KMS-11 (cell line): ENCODE data around the gene MTHFSD.

Experiments used
- H2AFZ ChIP-seq: fragments of 200-600 bp; sonication (generic); 2 replicates; pipeline ENCODE4 v1.6.1; 2016; ENCODE audit warnings: antibody characterized with exemption, mixed run types, low read depth
- H3K27ac ChIP-seq: fragments of 200-600 bp; sonication (generic); 2 replicates; pipeline ENCODE4 v1.6.1; 2016; ENCODE audit warnings: mild to moderate bottlenecking, mixed run types
- H3K27me3 ChIP-seq: fragments of 200-600 bp; sonication (generic); 2 replicates; pipeline ENCODE4 v1.6.1; 2017; ENCODE audit warnings: mild to moderate bottlenecking, low read depth, mixed run types, moderate library complexity; ENCODE audit not compliant: insufficient read depth
- H3K36me3 ChIP-seq: fragments of 200-600 bp; sonication (generic); 2 replicates; pipeline ENCODE4 v1.6.1; 2017; ENCODE audit warnings: mild to moderate bottlenecking, mixed run types; ENCODE audit not compliant: insufficient read depth
- H3K4me1 ChIP-seq: fragments of 200-600 bp; sonication (generic); 2 replicates; pipeline ENCODE4 v1.6.1; 2016; ENCODE audit warnings: mild to moderate bottlenecking, low read depth, mixed run types; ENCODE audit not compliant: poor library complexity, severe bottlenecking
- H3K4me2 ChIP-seq: fragments of 200-600 bp; sonication (generic); 2 replicates; pipeline ENCODE4 v1.7.0; 2016; ENCODE audit warnings: mild to moderate bottlenecking, mixed run types
- H3K4me3 ChIP-seq: fragments of 200-600 bp; sonication (generic); IDR thresholded peaks from 2 replicates; pipeline ENCODE4 v1.6.1; 2017; ENCODE audit warnings: low read depth, low read length, mixed read lengths; ENCODE audit not compliant: insufficient read depth
- H3K79me2 ChIP-seq: fragments of 200-600 bp; sonication (generic); 2 replicates; pipeline ENCODE4 v1.6.1; 2016; ENCODE audit warnings: low read depth, mixed run types; ENCODE audit not compliant: insufficient read depth
- H3K9ac ChIP-seq: fragments of 200-600 bp; sonication (generic); 2 replicates; pipeline ENCODE4 v1.6.1; 2016; ENCODE audit warnings: mild to moderate bottlenecking, mixed run types
- H4K20me1 ChIP-seq: fragments of 200-600 bp; sonication (generic); 2 replicates; pipeline ENCODE4 v1.6.1; 2016; ENCODE audit warnings: mild to moderate bottlenecking, mixed run types; ENCODE audit not compliant: insufficient read depth
- TF ChIP-seq, protein P1 (sequence below): fragments of 200-600 bp; sonication (generic); conservative IDR thresholded peaks from 2 replicates; pipeline ENCODE4 v1.6.1; 2017; ENCODE audit warnings: low read depth, mild to moderate bottlenecking, antibody characterized with exemption, low read length, moderate library complexity, mixed read lengths

The MTHFSD gene

DNA sequence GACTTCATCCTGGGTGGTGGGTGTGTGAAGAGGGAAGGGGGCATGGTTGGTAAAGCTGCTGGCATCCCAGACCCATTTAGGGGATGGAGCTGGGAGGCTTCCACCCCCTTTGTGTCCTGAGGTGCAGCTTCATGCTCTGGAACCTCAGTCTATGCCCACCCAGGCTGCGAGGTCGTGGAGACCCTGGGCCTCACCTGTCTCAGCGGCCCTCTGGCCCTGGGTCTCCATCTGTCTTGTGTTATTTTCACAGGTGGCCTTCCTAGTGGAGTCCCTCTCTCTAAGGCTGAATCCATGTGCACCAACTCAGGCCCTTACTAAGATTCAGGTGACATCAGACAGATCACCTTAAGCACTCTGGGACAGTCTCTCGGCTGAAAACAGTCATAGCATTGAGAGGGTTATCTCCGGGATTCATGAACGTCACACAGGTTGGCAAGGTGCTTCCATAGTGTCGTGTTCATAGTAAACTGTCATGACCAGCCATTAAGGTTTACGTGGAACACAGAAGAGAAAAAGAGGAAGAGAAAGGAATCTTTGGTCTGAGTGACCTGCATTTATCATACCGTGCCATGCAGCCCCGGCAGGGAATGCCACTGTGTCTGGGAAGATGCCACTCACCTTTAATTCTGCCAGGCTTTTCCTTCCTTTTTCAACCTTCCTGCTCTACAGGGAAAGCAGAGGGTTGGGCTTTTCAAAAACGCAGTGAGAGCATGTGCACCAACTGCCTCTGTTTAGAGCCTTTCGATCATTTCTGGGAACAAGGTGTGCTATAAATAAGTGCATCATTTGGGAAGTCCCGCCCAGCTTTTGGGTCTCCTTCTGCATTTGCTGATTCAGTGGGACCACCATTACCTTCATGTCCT is 18.8 kb upstream of the MTHFSD start:
- no peaks in the 10 kb centered on the region for H3K79me2 ChIP-seq
- no peak overlapping the region for H3K9ac ChIP-seq
- no peak overlapping the region for H2AFZ ChIP-seq
- TF ChIP-seq, protein P1, sequence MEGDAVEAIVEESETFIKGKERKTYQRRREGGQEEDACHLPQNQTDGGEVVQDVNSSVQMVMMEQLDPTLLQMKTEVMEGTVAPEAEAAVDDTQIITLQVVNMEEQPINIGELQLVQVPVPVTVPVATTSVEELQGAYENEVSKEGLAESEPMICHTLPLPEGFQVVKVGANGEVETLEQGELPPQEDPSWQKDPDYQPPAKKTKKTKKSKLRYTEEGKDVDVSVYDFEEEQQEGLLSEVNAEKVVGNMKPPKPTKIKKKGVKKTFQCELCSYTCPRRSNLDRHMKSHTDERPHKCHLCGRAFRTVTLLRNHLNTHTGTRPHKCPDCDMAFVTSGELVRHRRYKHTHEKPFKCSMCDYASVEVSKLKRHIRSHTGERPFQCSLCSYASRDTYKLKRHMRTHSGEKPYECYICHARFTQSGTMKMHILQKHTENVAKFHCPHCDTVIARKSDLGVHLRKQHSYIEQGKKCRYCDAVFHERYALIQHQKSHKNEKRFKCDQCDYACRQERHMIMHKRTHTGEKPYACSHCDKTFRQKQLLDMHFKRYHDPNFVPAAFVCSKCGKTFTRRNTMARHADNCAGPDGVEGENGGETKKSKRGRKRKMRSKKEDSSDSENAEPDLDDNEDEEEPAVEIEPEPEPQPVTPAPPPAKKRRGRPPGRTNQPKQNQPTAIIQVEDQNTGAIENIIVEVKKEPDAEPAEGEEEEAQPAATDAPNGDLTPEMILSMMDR, result no peak
- H3K36me3 ChIP-seq, result no peaks in the 10 kb centered on the region
- no peak overlapping the region for H3K27ac ChIP-seq
- no peak overlapping the region for H3K4me3 ChIP-seq
- H3K4me2 ChIP-seq, result no peak overlapping the region
- no peaks in the 10 kb centered on the region for H3K4me1 ChIP-seq
- peaks cover 12% of the 10 kb centered on the region; the same call in 1 of the 2 replicates for H3K27me3 ChIP-seq
- no peaks in the 10 kb centered on the region for H4K20me1 ChIP-seq

DNA sequence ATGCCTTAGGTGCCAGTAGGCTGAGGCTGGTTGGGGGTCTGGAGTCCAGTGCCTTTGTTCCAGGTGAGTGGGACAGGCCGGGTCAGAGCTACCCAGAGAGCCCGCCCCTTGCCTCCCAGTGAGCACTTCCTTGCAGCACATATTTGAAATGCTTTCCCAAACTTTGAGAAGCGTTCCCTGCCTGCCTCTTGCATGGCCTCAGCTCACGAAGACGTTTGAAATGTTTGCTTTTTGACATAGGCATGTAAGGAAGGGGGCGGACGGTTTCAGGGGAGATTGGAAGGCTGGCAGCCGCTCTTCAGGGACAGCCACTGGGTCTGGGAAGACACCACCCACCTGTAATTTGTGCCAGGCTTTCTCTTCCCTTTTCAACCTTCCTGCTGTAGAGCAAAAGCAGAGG is 18.2 kb upstream of the MTHFSD start:
- Histone ChIP-seq H3K4me3 (no peak overlapping the region), H3K27me3 (peaks cover 14% of the 10 kb centered on the region; the same call in 1 of the 2 replicates), H2AFZ (no peak overlapping the region), H3K27ac (no peak overlapping the region), H3K9ac (no peak overlapping the region), H3K36me3 (no peaks in the 10 kb centered on the region), H3K79me2 (no peaks in the 10 kb centered on the region), H3K4me2 (no peak overlapping the region), H4K20me1 (no peaks in the 10 kb centered on the region), H3K4me1 (no peaks in the 10 kb centered on the region)
- TF ChIP-seq, protein P1, result no peak

DNA sequence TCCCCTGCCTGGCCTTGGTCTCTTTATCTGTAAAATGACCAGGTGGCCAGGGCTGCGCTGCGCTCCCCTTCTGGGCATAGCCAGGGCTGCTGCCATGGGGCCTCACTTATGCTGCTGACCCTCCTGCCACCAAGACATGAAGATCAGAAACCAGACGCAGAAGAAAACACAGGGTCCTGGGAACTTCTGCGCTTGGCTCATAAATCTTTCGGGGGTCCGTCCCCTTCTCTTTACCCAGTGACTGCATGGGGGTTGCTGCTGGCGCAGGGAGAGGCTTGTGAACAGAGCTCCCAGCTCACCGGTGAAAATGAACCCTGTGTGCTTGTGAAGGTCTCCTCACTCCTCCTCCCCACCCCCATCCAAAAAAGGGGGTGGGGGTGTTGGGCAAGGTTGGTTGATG is 17.6 kb upstream of the MTHFSD start:
- Histone ChIP-seq H2AFZ (no peak overlapping the region), H3K4me3 (no peak overlapping the region), H3K4me1 (no peaks in the 10 kb centered on the region), H3K4me2 (no peak overlapping the region), H3K79me2 (no peaks in the 10 kb centered on the region), H4K20me1 (no peaks in the 10 kb centered on the region), H3K9ac (no peak overlapping the region), H3K27me3 (peaks cover 14% of the 10 kb centered on the region; the same call in 1 of the 2 replicates), H3K36me3 (no peaks in the 10 kb centered on the region), H3K27ac (no peak overlapping the region)
- TF ChIP-seq, protein P1, result no peak

DNA sequence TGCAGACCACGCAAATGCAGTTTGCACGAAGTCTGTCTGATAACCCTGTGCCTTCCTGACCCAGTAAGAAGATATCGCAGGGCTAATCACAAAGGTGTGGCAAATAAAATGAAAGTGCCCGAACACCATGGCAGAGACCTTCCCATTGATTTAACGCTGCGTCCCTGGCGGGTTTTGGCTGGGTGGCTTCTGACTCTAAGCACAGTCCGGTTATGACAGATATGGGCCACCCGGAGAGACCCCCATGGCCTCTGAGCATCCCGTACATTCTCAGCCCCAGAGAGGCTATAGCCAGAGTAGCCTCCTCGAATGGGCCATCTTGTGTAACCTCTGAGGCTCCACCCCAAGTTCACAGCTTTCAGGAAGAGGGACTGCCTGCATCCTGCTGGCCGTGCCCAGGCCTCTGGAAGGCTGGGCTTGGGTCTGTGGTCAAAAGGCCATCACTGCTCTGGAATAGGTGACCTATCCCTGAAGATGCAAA is 17.0 kb upstream of the MTHFSD start:
- Histone ChIP-seq H3K9ac (no peak overlapping the region), H3K4me2 (no peak overlapping the region), H2AFZ (no peak overlapping the region), H3K4me3 (no peak overlapping the region), H3K4me1 (no peaks in the 10 kb centered on the region), H4K20me1 (no peaks in the 10 kb centered on the region), H3K27ac (no peak overlapping the region), H3K27me3 (peaks cover 14% of the 10 kb centered on the region; the same call in 1 of the 2 replicates), H3K36me3 (no peaks in the 10 kb centered on the region), H3K79me2 (no peaks in the 10 kb centered on the region)
- TF ChIP-seq, protein P1, result no peak
